Esophagus muscularis mucosa (tissue), 4 donors: ENCODE results near the gene HIRA. TPM values are rescaled to one million over a fixed set of nuclear protein-coding genes. Genes with fewer than 3 reads are reported as not detected.
"Not testable (repeated sequence)": the region's sequence is repeated elsewhere in the genome, so short reads cannot be mapped to it uniquely, and the experiment has no call there.

Experiments
- DNase-seq: peaks from one replicate; pipeline ENCODE4 v3.0.0-alpha.2; 2017; ENCODE audit errors: extremely low spot score
- H3K27ac ChIP-seq, 4 donors: fragments of 200-600 bp; sonication (generic); replicated peaks in 1 of 4; 1 replicate in 3 of 4; 2 replicates in 1 of 4; pipeline ENCODE4 v1.5.1; 2016 to 2019; ENCODE audit warnings: mild to moderate bottlenecking in 1 of 4
- H3K27me3 ChIP-seq, 4 donors: fragments of 200-600 bp; sonication (generic); one replicate each; pipeline versions ENCODE4 v1.5.1 to v1.6.0; 2016 to 2019
- H3K36me3 ChIP-seq, 4 donors: fragments of 200-600 bp; sonication (generic); one replicate each; pipeline ENCODE4 v1.5.1; 2016 to 2019
- H3K4me1 ChIP-seq, 4 donors: fragments of 200-600 bp; sonication (generic); one replicate each; pipeline ENCODE4 v1.5.1; 2016 to 2019
- H3K4me3 ChIP-seq, 4 donors: fragments of 200-600 bp; sonication (generic); 1 replicate in 2 of 4; 2 replicates in 2 of 4; pipeline ENCODE4 v1.5.1; 2016 to 2019; ENCODE audit warnings: mild to moderate bottlenecking in 4 of 4, moderate library complexity in 1 of 4
- H3K9me3 ChIP-seq, 4 donors: fragments of 200-600 bp; sonication (generic); 1 replicate in 3 of 4; 2 replicates in 1 of 4; pipeline ENCODE4 v1.5.1; 2016 to 2019
- EP300 ChIP-seq: sonication (generic); formaldehyde crosslinking; IDR thresholded peaks from one replicate; pipeline ENCODE4 v1.6.1; 2017; ENCODE audit warnings: antibody characterized with exemption
- POLR2A ChIP-seq: fragments of 450-650 bp; IDR thresholded peaks from one replicate; pipeline ENCODE4 v1.6.1; 2017; ENCODE audit warnings: antibody characterized with exemption, moderate library complexity, mild to moderate bottlenecking, low read depth
- POLR2AphosphoS5 ChIP-seq, 2 donors: sonication (generic); formaldehyde crosslinking; IDR thresholded peaks; one replicate each; pipeline ENCODE4 v1.6.1; 2017; ENCODE audit warnings: antibody characterized with exemption in 2 of 2
- WGBS: methylation state at CpG from one replicate; pipeline ENCODE4 v1.1.5; 2018; 5-methylcytosine and 5-hydroxymethylcytosine counted together
- intact Hi-C: fragments of 100-400 bp; cut with DNase I; formaldehyde crosslinking; loops from one replicate; pipeline ENCODE4 v1.15.1; 2023
- total RNA-seq, 4 donors: library from RNA; depleted of rRNA; stranded (reverse); fragments of >200 nt; gene quantifications; one replicate each; pipeline versions ENCODE4 v1.1.0 to v1.2.1, GENCODE V29; 2016
- TF ChIP-seq, protein P1 (sequence below), 3 experiments: fragments of 200-600 bp in 2 of 3; fragments of 450-650 bp in 1 of 3; sonication (generic) in 2 of 3; IDR thresholded peaks; one replicate each; pipeline ENCODE4 v1.5.1; 2017 to 2019; ENCODE audit warnings: antibody characterized with exemption in 3 of 3, mild to moderate bottlenecking in 2 of 3, moderate library complexity in 1 of 3

Gene HIRA
- total RNA-seq, 4 donors from 2014 or later = 22.0 to 31.6 (median 26.5) TPM

DNA sequence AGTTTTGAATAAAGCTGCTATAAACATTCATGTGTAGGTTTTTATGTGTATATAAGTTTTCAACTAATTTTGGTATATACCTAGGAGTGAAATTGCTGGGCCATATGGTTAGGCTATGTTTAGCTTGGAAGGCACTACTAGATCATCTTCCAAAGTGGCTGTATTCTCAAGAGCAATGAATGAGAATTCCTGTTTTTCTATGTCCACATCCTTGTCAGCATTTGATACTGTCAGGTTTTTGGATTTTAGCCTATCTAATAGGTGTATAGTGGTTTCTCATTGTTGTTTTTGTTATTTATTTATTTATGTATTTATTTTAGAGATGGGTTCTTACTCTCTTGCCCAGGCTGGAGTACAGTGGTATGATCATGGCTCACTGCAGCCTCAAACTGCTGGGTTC, 113.7 kb downstream of the HIRA start:
- H3K9me3 ChIP-seq = peaks cover 0 to 28% (median 25%) of the 10 kb centered on the region in 4 donors
- intact Hi-C loops = no loop called here

GRCh38 chr22:19307872-19308271, 123.7 kb downstream of the HIRA start:
- Histone ChIP-seq H3K36me3 (no peaks in the 10 kb centered on the region), H3K27me3 (no peaks in the 10 kb centered on the region), H3K9me3 (no peaks in the 10 kb centered on the region), H3K4me1 (no peaks in the 10 kb centered on the region), H3K27ac (no peak overlapping the region), H3K4me3 (no peak overlapping the region)
- TF ChIP-seq, protein P1, sequence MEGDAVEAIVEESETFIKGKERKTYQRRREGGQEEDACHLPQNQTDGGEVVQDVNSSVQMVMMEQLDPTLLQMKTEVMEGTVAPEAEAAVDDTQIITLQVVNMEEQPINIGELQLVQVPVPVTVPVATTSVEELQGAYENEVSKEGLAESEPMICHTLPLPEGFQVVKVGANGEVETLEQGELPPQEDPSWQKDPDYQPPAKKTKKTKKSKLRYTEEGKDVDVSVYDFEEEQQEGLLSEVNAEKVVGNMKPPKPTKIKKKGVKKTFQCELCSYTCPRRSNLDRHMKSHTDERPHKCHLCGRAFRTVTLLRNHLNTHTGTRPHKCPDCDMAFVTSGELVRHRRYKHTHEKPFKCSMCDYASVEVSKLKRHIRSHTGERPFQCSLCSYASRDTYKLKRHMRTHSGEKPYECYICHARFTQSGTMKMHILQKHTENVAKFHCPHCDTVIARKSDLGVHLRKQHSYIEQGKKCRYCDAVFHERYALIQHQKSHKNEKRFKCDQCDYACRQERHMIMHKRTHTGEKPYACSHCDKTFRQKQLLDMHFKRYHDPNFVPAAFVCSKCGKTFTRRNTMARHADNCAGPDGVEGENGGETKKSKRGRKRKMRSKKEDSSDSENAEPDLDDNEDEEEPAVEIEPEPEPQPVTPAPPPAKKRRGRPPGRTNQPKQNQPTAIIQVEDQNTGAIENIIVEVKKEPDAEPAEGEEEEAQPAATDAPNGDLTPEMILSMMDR (IDR thresholded peaks at IDR 0.05) = no peak
- TF ChIP-seq POLR2A = no peak
- no peak for TF ChIP-seq POLR2AphosphoS5 (IDR thresholded peaks at IDR 0.05)
- no peak for TF ChIP-seq EP300
- WGBS = 83% methylated on average over 2 of the region's 2 CpGs
- DNase-seq = no peak
- intact Hi-C loops = no loop called here

More for the DNA sequence above, 113.7 kb downstream of the HIRA start:
- H3K36me3 ChIP-seq = no peaks in the 10 kb centered on the region
- H3K4me3 ChIP-seq = no peak overlapping the region
- TF ChIP-seq POLR2AphosphoS5 (IDR thresholded peaks at IDR 0.05) (no peak), EP300 (no peak), POLR2A (no peak)
- TF ChIP-seq, protein P1 (IDR thresholded peaks at IDR 0.05) = no peak
- H3K4me1 ChIP-seq = no peaks in the 10 kb centered on the region
- no peaks in the 10 kb centered on the region for H3K27me3 ChIP-seq
- DNase-seq = no peak
- H3K27ac ChIP-seq = no peak overlapping the region

- H3K27me3 ChIP-seq = not testable (repeated sequence)
Measured at GRCh38 chr22:19306535-19306934, 125.0 kb downstream of the HIRA start.

GRCh38 chr22:19304547-19304946, 127.0 kb downstream of the HIRA start:
- TF ChIP-seq, protein P1 (IDR thresholded peaks at IDR 0.05) = no peak
- TF ChIP-seq EP300 (no peak), POLR2A (no peak), POLR2AphosphoS5 (IDR thresholded peaks at IDR 0.05) (no peak)
- no peaks in the 10 kb centered on the region for H3K9me3 ChIP-seq
- H3K27ac ChIP-seq = no peak overlapping the region
- no peaks in the 10 kb centered on the region for H3K4me1 ChIP-seq
- WGBS = 95% methylated on average over 5 of the region's 5 CpGs
- no peak overlapping the region for H3K4me3 ChIP-seq
- intact Hi-C loops = no loop called here
- no peak for DNase-seq
- no peaks in the 10 kb centered on the region for H3K27me3 ChIP-seq
- no peaks in the 10 kb centered on the region for H3K36me3 ChIP-seq

More at GRCh38 chr22:19306535-19306934, 125.0 kb downstream of the HIRA start:
- H3K36me3 ChIP-seq, H3K27ac ChIP-seq, H3K4me3 ChIP-seq, H3K9me3 ChIP-seq, DNase-seq, H3K4me1 ChIP-seq, intact Hi-C loops: not testable (repeated sequence)
- 90% methylated on average over 6 of the region's 6 CpGs for WGBS

- no peaks in the 10 kb centered on the region for H3K27me3 ChIP-seq
- intact Hi-C loops = no loop called here
- no peak overlapping the region for H3K4me3 ChIP-seq
- H3K27ac ChIP-seq = no peak overlapping the region
- TF ChIP-seq, protein P1 (IDR thresholded peaks at IDR 0.05) = no peak
- TF ChIP-seq EP300 = no peak
- TF ChIP-seq POLR2AphosphoS5 (IDR thresholded peaks at IDR 0.05) = no peak
- TF ChIP-seq POLR2A = no peak
- no peaks in the 10 kb centered on the region for H3K4me1 ChIP-seq
- 36% methylated on average over 1 of the region's 1 CpG for WGBS
- DNase-seq = no peak
- H3K9me3 ChIP-seq = no peaks in the 10 kb centered on the region
- no peaks in the 10 kb centered on the region for H3K36me3 ChIP-seq
Measured at GRCh38 chr22:19303785-19304184, 127.7 kb downstream of the HIRA start.
